ENCODE data around the gene CD2AP. TPM values are rescaled to one million over a fixed set of nuclear protein-coding genes. Genes with fewer than 3 reads are reported as not detected.

CD2AP gene
- total and polyA plus RNA-seq, 2 of the 8 experiments (the other 6 are each of a cell fraction or from before 2014, with no cell fraction given), result 8.6 to 75.6 TPM

DNA sequence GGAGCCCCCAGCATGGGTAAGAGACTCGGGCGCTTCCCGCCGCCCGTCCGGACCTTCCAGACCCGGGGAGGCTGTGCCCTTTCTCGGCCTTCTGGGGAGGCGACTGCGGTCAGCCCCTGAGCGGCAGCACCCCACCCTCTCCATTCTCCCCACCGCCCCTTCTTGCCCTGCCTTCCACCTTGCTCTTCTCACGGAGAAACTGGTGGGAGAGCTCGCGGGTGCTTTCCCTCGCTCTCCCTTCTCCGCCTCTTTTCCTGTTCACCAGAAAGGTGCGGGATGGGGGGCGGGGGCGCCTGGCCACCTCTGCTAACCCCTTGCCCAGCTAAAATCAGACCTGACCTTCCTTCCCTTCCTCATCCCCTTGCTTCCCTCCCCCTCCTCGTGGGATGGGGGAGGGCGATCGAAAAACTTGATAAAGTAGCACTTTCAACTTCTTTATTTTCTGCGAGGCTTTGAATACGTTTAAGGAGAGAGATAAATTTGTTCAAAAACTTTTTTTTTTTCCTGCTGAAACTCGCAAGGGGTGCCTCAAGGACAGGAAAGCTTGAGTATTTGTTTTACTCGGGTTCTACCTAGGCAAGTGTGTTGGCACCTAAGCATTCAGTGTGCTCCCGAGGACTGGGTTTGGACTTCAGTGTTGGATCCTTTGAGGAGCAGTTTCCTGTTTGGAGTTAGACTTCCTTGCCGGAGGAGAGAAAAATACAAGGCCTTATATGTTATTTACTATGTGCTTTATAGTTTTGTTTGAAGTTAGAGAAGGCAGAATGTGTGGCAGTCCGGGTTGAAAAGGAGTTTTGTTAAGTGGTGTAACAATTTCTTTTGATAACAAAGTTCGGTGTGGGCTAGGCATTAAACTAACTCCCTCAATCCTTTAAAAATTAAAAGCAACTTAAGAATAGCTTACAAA lies 897 bp downstream of the CD2AP start:
- Histone ChIP-seq H3K27me3 (replicated peaks in 1 of 4; ENCODE audit: control insufficient read depth in 3 of 4, extremely low read depth in 1 of 4, insufficient read depth in 3 of 4, low read length in 3 of 4) (no peaks in the 10 kb centered on the region), H3K4me1 (replicated peaks in 1 of 4; ENCODE audit: control insufficient read depth in 3 of 4, insufficient read depth in 4 of 4, low read length in 3 of 4) (peaks cover 0 to 9% (median 2%) of the 10 kb centered on the region in 4 experiments; a peak in 3 of 7 replicates), H4K91ac (replicated peaks; ENCODE audit: insufficient read length, low read length) (no peak overlapping the region), H3K23ac (ENCODE audit: insufficient read length) (no peak overlapping the region), H3K14ac (ENCODE audit: insufficient read length) (no peak overlapping the region), H2BK15ac (ENCODE audit: low read length) (no peak overlapping the region), H3K23me2 (ENCODE audit: low read depth, low read length) (peaks cover 5% of the 10 kb centered on the region; the same call in 1 of the 2 replicates), H2BK20ac (ENCODE audit: low read length) (no peak overlapping the region), H3K4ac (replicated peaks; ENCODE audit: insufficient read length, low read depth, low read length) (no peak overlapping the region), H2BK5ac (ENCODE audit: low read depth, low read length) (peak overlapping the region; percentile 94), H4K8ac (ENCODE audit: extremely low read depth, insufficient read depth, low read length) (peak overlapping the region; percentile 87), H2AFZ (ENCODE audit: low read length) (no peak overlapping the region), H3K18ac (ENCODE audit: extremely low read depth, low read length) (peak overlapping the region; percentile 51; the same call in 1 of the 2 replicates), H2BK120ac (replicated peaks; ENCODE audit: low read depth, low read length) (no peak overlapping the region), H3K27ac (ENCODE audit: low read depth, low read length) (peak overlapping the region; percentile 90), H3K4me2 (ENCODE audit: insufficient read depth in 1 of 2, low read depth in 2 of 2, low read length in 2 of 2) (peak overlapping the region; percentile 71 to 91), H4K20me1 (replicated peaks in 1 of 2; ENCODE audit: control insufficient read depth in 1 of 2, insufficient read depth in 2 of 2, low read length in 2 of 2) (peaks cover 4 to 5% of the 10 kb centered on the region in 2 experiments), H4K5ac (ENCODE audit: insufficient read length, low read depth, low read length) (peak overlapping the region; percentile 0), H3K4me3 (ENCODE audit: extremely low read depth in 1 of 4, insufficient read depth in 2 of 4, low read depth in 3 of 4, low read length in 4 of 4) (peak overlapping the region; percentile 69 to 91 (median 82)), H3K79me1 (ENCODE audit: low read depth, low read length) (no peaks in the 10 kb centered on the region; the same call in 1 of the 2 replicates), H2BK12ac (ENCODE audit: low read depth, low read length) (no peak overlapping the region), H3K9me3 (ENCODE audit: insufficient read depth in 2 of 2, low read depth in 1 of 2, low read length in 1 of 2) (no peaks in the 10 kb centered on the region), H3K56ac (replicated peaks; ENCODE audit: insufficient read length, low read depth, low read length) (no peak overlapping the region), H3K9ac (replicated peaks in 1 of 4; ENCODE audit: extremely low read depth in 1 of 4, low read depth in 3 of 4, low read length in 3 of 4) (peak overlapping the region; percentile 82 to 98 (median 88)), H3K79me2 (ENCODE audit: control insufficient read depth in 1 of 2, insufficient read depth in 2 of 2, low read length in 2 of 2) (peaks cover 40 to 73% of the 10 kb centered on the region in 2 experiments), H2AK5ac (ENCODE audit: low read depth, low read length) (no peak overlapping the region), H3K36me3 (ENCODE audit: control insufficient read depth in 2 of 4, insufficient read depth in 4 of 4, low read length in 3 of 4) (no peaks in the 10 kb centered on the region)
- ChIA-PET CTCF (ENCODE audit: partially characterized antibody) (interaction anchor here (0.6 to 3.1 kb wide), 3 partner anchors 9 to 174 kb away, joined by 3 to 12 read pairs (median 5); no protein-coding TSS in a partner anchor), POLR2A (ENCODE audit: partially characterized antibody) (interaction anchor here (0.6 to 3.3 kb wide), 26 partner anchors 9 to 1506 kb away, joined by 3 to 31 read pairs (median 4); no protein-coding TSS in a partner anchor)
- TF ChIP-seq, protein P1, sequence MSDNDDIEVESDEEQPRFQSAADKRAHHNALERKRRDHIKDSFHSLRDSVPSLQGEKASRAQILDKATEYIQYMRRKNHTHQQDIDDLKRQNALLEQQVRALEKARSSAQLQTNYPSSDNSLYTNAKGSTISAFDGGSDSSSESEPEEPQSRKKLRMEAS (IDR thresholded peaks at IDR 0.05), result 0 out of 2 replicates have a peak, but pooled peaks have one; percentile 8
- TF ChIP-seq KDM4A (IDR thresholded peaks at IDR 0.05; ENCODE audit: low read depth, low read length, severe bottlenecking) (peak; percentile 23), POLR2A (IDR thresholded peaks at IDR 0.05; ENCODE audit: control extremely low read depth in 1 of 2, low read depth in 2 of 2, low read length in 2 of 2) (peak in 1 of 2 experiments; percentile 3; a peak in 1 of 3 replicates), CHD1 (IDR thresholded peaks at IDR 0.05; ENCODE audit: low read depth, low read length) (0 out of 2 replicates have a peak, but pooled peaks have one; percentile 26), ASH2L (IDR thresholded peaks at IDR 0.05; ENCODE audit: low read length) (peak; percentile 64), ATF3 (IDR thresholded peaks at IDR 0.05; ENCODE audit: insufficient read depth, low read depth, low read length) (no peak), SP4 (IDR thresholded peaks at IDR 0.05; ENCODE audit: low read length) (no peak), KDM1A (IDR thresholded peaks at IDR 0.05; ENCODE audit: borderline replicate concordance, low read length) (no peak), GABPA (IDR thresholded peaks at IDR 0.05; ENCODE audit: borderline replicate concordance, insufficient read depth, low read length) (no peak)
- DNase-seq (ENCODE audit: low read depth in 1 of 2, low spot score in 2 of 2) (peak in 1 of 2 experiments; percentile 77), FAIRE-seq (no peak)
- 2% methylated on average over 19 of the region's 31 CpGs; no CpG with 5 or more reads in 1 of the 2 experiments for WGBS, 2 experiments (ENCODE audit: extremely low coverage in 1 of 2, insufficient coverage in 1 of 2, insufficient read length in 1 of 2, insufficient replicate concordance in 2 of 2, low coverage in 1 of 2, low lambda C conversion rate in 2 of 2, missing lambda C conversion rate in 1 of 2)
